ENCODE results near the gene SLC38A10. TPM values are rescaled to one million over a fixed set of nuclear protein-coding genes. Genes with fewer than 3 reads are reported as not detected.

SLC38A10 gene
- total and polyA plus RNA-seq, 4 donors = 26.7 to 76.8 (median 59.1) TPM

DNA sequence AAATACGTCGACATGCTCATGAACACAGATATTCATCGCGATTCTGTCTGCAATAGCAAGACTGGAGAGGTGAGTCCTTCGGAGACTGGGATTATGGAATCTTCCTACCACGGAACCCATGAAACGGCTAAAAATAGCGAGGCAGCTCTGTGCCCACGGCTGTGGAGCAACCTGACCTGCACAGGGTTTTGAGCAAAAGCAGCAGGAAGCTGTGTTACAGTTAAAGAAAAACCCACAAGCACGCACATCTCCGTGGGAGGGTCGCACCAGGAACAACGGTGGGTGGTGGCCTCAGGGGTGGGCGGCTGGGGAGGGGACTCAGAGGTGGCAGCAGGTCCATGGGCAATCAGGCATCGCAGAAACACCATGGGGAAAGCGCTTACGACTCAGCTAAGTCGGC, 24.8 kb downstream of the SLC38A10 start:
- no peak overlapping the region for H3K27ac ChIP-seq (ENCODE audit: low read depth, low read length)
- no peak overlapping the region for H3K4me3 ChIP-seq (ENCODE audit: low read depth, low read length)
- WGBS (ENCODE audit: insufficient coverage) = 92% methylated on average over 18 of the region's 18 CpGs

GRCh38 chr17:81267390-81268067, 27.6 kb downstream of the SLC38A10 start:
- peak in 1 of 6 donors; percentile 54 for DNase-seq (ENCODE audit: low read depth in 4 of 6, low spot score in 6 of 6)
- WGBS (ENCODE audit: insufficient coverage) = 55% methylated on average over 2 of the region's 6 CpGs

More for the DNA sequence above, 24.8 kb downstream of the SLC38A10 start:
- no peaks in the 10 kb centered on the region for H3K4me1 ChIP-seq (ENCODE audit: control insufficient read depth, insufficient read depth, low read length)
- peaks cover 71% of the 10 kb centered on the region for H3K36me3 ChIP-seq (ENCODE audit: control insufficient read depth, insufficient read depth, low read length)
- H3K27me3 ChIP-seq (ENCODE audit: control insufficient read depth, insufficient read depth, low read length) = no peaks in the 10 kb centered on the region
- DNase-seq (ENCODE audit: low read depth in 4 of 6, low spot score in 6 of 6) = no peak
- no peaks in the 10 kb centered on the region for H3K9me3 ChIP-seq (ENCODE audit: control insufficient read depth, insufficient read depth, low read length)

GRCh38 chr17:81265576-81265975, 29.5 kb downstream of the SLC38A10 start:
- Histone ChIP-seq H3K27ac (ENCODE audit: low read depth, low read length) (no peak overlapping the region), H3K9me3 (ENCODE audit: control insufficient read depth, insufficient read depth, low read length) (no peaks in the 10 kb centered on the region), H3K27me3 (ENCODE audit: control insufficient read depth, insufficient read depth, low read length) (no peaks in the 10 kb centered on the region), H3K36me3 (ENCODE audit: control insufficient read depth, insufficient read depth, low read length) (peaks cover 72% of the 10 kb centered on the region), H3K4me3 (ENCODE audit: low read depth, low read length) (no peak overlapping the region), H3K4me1 (ENCODE audit: control insufficient read depth, insufficient read depth, low read length) (no peaks in the 10 kb centered on the region)
- 97% methylated on average over 22 of the region's 22 CpGs for WGBS (ENCODE audit: insufficient coverage)
- DNase-seq (ENCODE audit: low read depth in 4 of 6, low spot score in 6 of 6) = no peak

More at GRCh38 chr17:81267390-81268067, 27.6 kb downstream of the SLC38A10 start:
- no peak overlapping the region for H3K4me3 ChIP-seq (ENCODE audit: low read depth, low read length)
- no peaks in the 10 kb centered on the region for H3K9me3 ChIP-seq (ENCODE audit: control insufficient read depth, insufficient read depth, low read length)
- H3K36me3 ChIP-seq (ENCODE audit: control insufficient read depth, insufficient read depth, low read length) = peaks cover 71% of the 10 kb centered on the region
- no peaks in the 10 kb centered on the region for H3K4me1 ChIP-seq (ENCODE audit: control insufficient read depth, insufficient read depth, low read length)
- H3K27me3 ChIP-seq (ENCODE audit: control insufficient read depth, insufficient read depth, low read length) = no peaks in the 10 kb centered on the region
- peak overlapping the region; percentile 7 for H3K27ac ChIP-seq (ENCODE audit: low read depth, low read length)

DNA sequence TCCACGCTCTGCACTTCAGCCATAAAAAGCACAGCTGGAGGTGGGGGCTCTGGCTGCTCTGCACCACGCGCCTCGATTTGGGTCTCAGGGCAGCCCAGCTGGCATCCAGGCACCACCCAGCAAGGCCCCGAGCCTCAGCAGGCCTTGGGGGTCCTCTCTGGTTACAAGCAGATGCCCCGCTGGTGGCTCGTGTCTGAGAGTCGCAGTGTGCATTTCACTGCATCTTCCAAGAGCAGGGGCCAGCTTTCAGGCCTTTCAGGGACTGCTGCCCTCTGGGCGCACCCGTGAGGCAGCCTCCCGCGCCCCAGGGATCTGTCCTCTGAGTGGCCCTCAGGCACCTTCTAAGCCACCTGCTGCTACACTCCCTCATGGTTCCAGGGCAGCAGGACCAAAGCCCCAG, 30.5 kb downstream of the SLC38A10 start:
- H3K27me3 ChIP-seq (ENCODE audit: control insufficient read depth, insufficient read depth, low read length) = no peaks in the 10 kb centered on the region
- DNase-seq (ENCODE audit: low read depth in 4 of 6, low spot score in 6 of 6) = no peak
- no peak overlapping the region for H3K4me3 ChIP-seq (ENCODE audit: low read depth, low read length)
- H3K36me3 ChIP-seq (ENCODE audit: control insufficient read depth, insufficient read depth, low read length) = peaks cover 72% of the 10 kb centered on the region
- no peak overlapping the region for H3K27ac ChIP-seq (ENCODE audit: low read depth, low read length)
- WGBS (ENCODE audit: insufficient coverage) = 92% methylated on average over 12 of the region's 12 CpGs
- no peaks in the 10 kb centered on the region for H3K4me1 ChIP-seq (ENCODE audit: control insufficient read depth, insufficient read depth, low read length)
- no peaks in the 10 kb centered on the region for H3K9me3 ChIP-seq (ENCODE audit: control insufficient read depth, insufficient read depth, low read length)

DNA sequence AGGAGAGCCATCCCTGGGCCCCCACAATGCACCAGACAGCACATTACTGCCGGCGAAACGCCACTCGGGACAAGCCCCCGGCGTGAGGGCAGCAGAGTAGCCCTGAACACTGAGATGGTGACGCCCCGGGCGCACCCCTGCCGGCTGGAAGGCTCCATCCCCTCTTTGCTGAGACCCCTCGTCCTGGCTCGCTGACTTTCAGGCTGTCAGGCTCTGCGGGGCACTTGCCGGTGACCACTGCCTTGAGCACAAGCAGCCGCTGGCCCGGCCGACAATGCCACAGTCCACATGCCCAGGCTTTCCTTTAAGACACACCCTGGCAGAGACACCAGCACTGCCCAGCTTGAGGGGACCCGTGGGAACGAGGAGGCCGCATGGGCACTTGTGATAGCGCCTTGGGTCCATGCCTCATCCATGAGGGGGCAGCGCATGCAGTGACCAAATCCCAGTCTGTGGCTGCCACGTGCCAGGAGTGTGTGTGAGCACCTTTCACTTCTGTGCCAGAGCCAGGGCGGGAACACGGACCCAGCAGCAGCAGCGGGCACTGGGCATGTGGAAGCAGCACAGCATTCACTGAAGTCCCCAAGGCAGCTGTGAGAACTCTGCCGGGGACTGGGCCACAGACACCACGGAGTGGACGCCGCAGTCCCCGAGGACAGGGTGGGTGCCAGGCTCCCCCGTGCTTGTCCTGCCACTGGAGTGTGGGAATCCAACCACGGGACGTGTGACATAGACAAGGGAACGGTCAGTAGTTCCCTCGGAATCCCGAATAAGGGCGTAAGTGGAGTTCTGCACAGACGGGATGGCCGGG, 31.5 kb downstream of the SLC38A10 start:
- WGBS (ENCODE audit: insufficient coverage) = 94% methylated on average over 40 of the region's 40 CpGs
- peaks cover 77% of the 10 kb centered on the region for H3K36me3 ChIP-seq (ENCODE audit: control insufficient read depth, insufficient read depth, low read length)
- no peak for DNase-seq (ENCODE audit: low read depth in 4 of 6, low spot score in 6 of 6)

GRCh38 chr17:81261582-81262336, 33.3 kb downstream of the SLC38A10 start:
- Histone ChIP-seq H3K4me1 (ENCODE audit: control insufficient read depth, insufficient read depth, low read length) (no peaks in the 10 kb centered on the region), H3K27ac (ENCODE audit: low read depth, low read length) (no peak overlapping the region), H3K9me3 (ENCODE audit: control insufficient read depth, insufficient read depth, low read length) (no peaks in the 10 kb centered on the region), H3K4me3 (ENCODE audit: low read depth, low read length) (no peak overlapping the region), H3K27me3 (ENCODE audit: control insufficient read depth, insufficient read depth, low read length) (no peaks in the 10 kb centered on the region), H3K36me3 (ENCODE audit: control insufficient read depth, insufficient read depth, low read length) (peaks cover 94% of the 10 kb centered on the region)
- DNase-seq (ENCODE audit: low read depth in 4 of 6, low spot score in 6 of 6) = no peak
- WGBS (ENCODE audit: insufficient coverage) = 94% methylated on average over 35 of the region's 36 CpGs

More for the DNA sequence above, 31.5 kb downstream of the SLC38A10 start:
- H3K9me3 ChIP-seq (ENCODE audit: control insufficient read depth, insufficient read depth, low read length) = no peaks in the 10 kb centered on the region
- H3K4me3 ChIP-seq (ENCODE audit: low read depth, low read length) = no peak overlapping the region
- H3K27ac ChIP-seq (ENCODE audit: low read depth, low read length) = no peak overlapping the region
- no peaks in the 10 kb centered on the region for H3K4me1 ChIP-seq (ENCODE audit: control insufficient read depth, insufficient read depth, low read length)
- no peaks in the 10 kb centered on the region for H3K27me3 ChIP-seq (ENCODE audit: control insufficient read depth, insufficient read depth, low read length)

DNA sequence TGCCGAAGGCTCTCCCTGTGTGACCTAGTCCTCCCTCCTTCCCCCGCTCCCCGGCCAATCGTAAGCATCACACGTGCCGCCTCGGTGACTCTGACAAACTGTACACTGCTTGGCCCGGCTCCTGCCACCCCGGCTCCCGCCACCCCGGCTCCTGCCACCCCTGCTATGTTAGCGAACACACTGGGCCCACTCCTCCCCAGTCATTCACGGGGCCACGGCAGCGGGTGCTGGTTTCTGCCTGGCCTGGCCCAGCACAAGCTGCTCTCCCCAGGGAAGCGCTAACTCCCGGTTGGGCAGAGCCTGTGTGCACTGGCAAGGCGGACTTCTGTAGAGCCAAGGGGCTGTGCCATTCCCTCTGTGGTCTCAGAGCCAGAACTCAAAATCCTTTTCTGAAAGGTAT, 34.0 kb downstream of the SLC38A10 start:
- Histone ChIP-seq H3K27ac (ENCODE audit: low read depth, low read length) (no peak overlapping the region), H3K27me3 (ENCODE audit: control insufficient read depth, insufficient read depth, low read length) (no peaks in the 10 kb centered on the region), H3K4me3 (ENCODE audit: low read depth, low read length) (no peak overlapping the region), H3K4me1 (ENCODE audit: control insufficient read depth, insufficient read depth, low read length) (peaks cover under 1% of the 10 kb centered on the region), H3K36me3 (ENCODE audit: control insufficient read depth, insufficient read depth, low read length) (peaks cover 96% of the 10 kb centered on the region), H3K9me3 (ENCODE audit: control insufficient read depth, insufficient read depth, low read length) (no peaks in the 10 kb centered on the region)
- 93% methylated on average over 18 of the region's 18 CpGs for WGBS (ENCODE audit: insufficient coverage)
- no peak for DNase-seq (ENCODE audit: low read depth in 4 of 6, low spot score in 6 of 6)

GRCh38 chr17:81260641-81261040, 34.5 kb downstream of the SLC38A10 start:
- H3K9me3 ChIP-seq (ENCODE audit: control insufficient read depth, insufficient read depth, low read length) = no peaks in the 10 kb centered on the region
- 91% methylated on average over 19 of the region's 19 CpGs for WGBS (ENCODE audit: insufficient coverage)
- peaks cover 93% of the 10 kb centered on the region for H3K36me3 ChIP-seq (ENCODE audit: control insufficient read depth, insufficient read depth, low read length)

GRCh38 chr17:81260171-81260570, 34.9 kb downstream of the SLC38A10 start:
- Histone ChIP-seq H3K9me3 (ENCODE audit: control insufficient read depth, insufficient read depth, low read length) (no peaks in the 10 kb centered on the region), H3K36me3 (ENCODE audit: control insufficient read depth, insufficient read depth, low read length) (peaks cover 88% of the 10 kb centered on the region), H3K27ac (ENCODE audit: low read depth, low read length) (no peak overlapping the region), H3K4me1 (ENCODE audit: control insufficient read depth, insufficient read depth, low read length) (peaks cover 10% of the 10 kb centered on the region), H3K4me3 (ENCODE audit: low read depth, low read length) (no peak overlapping the region), H3K27me3 (ENCODE audit: control insufficient read depth, insufficient read depth, low read length) (no peaks in the 10 kb centered on the region)
- DNase-seq (ENCODE audit: low read depth in 4 of 6, low spot score in 6 of 6) = no peak
- WGBS (ENCODE audit: insufficient coverage) = 96% methylated on average over 17 of the region's 17 CpGs

More at GRCh38 chr17:81260641-81261040, 34.5 kb downstream of the SLC38A10 start:
- Histone ChIP-seq H3K27ac (ENCODE audit: low read depth, low read length) (no peak overlapping the region), H3K27me3 (ENCODE audit: control insufficient read depth, insufficient read depth, low read length) (no peaks in the 10 kb centered on the region), H3K4me1 (ENCODE audit: control insufficient read depth, insufficient read depth, low read length) (peaks cover 5% of the 10 kb centered on the region), H3K4me3 (ENCODE audit: low read depth, low read length) (no peak overlapping the region)
- no peak for DNase-seq (ENCODE audit: low read depth in 4 of 6, low spot score in 6 of 6)
